ENCODE measurements around the gene SERAC1. TPM values are rescaled to one million over a fixed set of nuclear protein-coding genes. Genes with fewer than 3 reads are reported as not detected.

The SERAC1 gene
- total and polyA plus RNA-seq, 10 of the 15 experiments (the other 5 are each of a cell fraction or from before 2014, with no cell fraction given), result 0.76 to 2.9 (median 2.2) TPM

DNA sequence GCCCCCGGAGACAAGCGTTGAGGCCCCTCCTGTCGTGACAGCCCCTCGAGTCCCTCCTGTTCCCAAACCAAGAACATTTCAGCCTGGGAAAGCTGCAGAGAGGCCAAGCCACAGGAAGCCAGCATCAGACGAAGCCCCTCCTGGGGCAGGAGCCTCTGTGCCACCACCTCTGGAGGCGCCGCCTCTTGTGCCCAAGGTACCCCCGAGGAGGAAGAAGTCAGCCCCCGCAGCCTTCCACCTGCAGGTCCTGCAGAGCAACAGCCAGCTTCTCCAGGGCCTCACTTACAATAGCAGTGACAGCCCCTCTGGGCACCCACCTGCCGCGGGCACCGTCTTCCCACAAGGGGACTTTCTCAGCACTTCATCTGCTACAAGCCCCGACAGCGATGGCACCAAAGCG is 72.4 kb downstream of the SERAC1 start:
- H3K4me2 ChIP-seq (ENCODE audit: control insufficient read depth, insufficient read depth), result no peak overlapping the region
- no TSS peak for BruUV-seq (replicated peaks)
- 95% methylated on average over 13 of the region's 15 CpGs for WGBS (ENCODE audit: insufficient coverage, insufficient replicate concordance, low lambda C conversion rate, missing lambda C conversion rate)
- TF ChIP-seq E4F1 (IDR thresholded peaks at IDR 0.05; ENCODE audit: borderline replicate concordance, partially characterized antibody) (no peak), YBX1 (IDR thresholded peaks at IDR 0.05) (no peak), IRF4 (IDR thresholded peaks at IDR 0.05; ENCODE audit: low read depth, low read length) (no peak), RCOR1 (conservative IDR thresholded peaks at IDR 0.05; ENCODE audit: low read depth, low read length) (no peak), NR2F1 (conservative IDR thresholded peaks at IDR 0.05) (no peak), TCF12 (IDR thresholded peaks at IDR 0.05; ENCODE audit: low read depth, low read length) (no peak), CHD4 (IDR thresholded peaks at IDR 0.05) (no peak), NR2C1 (IDR thresholded peaks at IDR 0.05) (no peak), ZNF274 (IDR thresholded peaks at IDR 0.05; ENCODE audit: insufficient read depth, insufficient read length) (no peak), HCFC1 (IDR thresholded peaks at IDR 0.05; ENCODE audit: low read length) (no peak)
- TF ChIP-seq, protein P1, sequence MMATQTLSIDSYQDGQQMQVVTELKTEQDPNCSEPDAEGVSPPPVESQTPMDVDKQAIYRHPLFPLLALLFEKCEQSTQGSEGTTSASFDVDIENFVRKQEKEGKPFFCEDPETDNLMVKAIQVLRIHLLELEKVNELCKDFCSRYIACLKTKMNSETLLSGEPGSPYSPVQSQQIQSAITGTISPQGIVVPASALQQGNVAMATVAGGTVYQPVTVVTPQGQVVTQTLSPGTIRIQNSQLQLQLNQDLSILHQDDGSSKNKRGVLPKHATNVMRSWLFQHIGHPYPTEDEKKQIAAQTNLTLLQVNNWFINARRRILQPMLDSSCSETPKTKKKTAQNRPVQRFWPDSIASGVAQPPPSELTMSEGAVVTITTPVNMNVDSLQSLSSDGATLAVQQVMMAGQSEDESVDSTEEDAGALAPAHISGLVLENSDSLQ (IDR thresholded peaks at IDR 0.05), result no peak
- TF ChIP-seq, protein P2, sequence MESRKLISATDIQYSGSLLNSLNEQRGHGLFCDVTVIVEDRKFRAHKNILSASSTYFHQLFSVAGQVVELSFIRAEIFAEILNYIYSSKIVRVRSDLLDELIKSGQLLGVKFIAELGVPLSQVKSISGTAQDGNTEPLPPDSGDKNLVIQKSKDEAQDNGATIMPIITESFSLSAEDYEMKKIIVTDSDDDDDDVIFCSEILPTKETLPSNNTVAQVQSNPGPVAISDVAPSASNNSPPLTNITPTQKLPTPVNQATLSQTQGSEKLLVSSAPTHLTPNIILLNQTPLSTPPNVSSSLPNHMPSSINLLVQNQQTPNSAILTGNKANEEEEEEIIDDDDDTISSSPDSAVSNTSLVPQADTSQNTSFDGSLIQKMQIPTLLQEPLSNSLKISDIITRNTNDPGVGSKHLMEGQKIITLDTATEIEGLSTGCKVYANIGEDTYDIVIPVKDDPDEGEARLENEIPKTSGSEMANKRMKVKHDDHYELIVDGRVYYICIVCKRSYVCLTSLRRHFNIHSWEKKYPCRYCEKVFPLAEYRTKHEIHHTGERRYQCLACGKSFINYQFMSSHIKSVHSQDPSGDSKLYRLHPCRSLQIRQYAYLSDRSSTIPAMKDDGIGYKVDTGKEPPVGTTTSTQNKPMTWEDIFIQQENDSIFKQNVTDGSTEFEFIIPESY (IDR thresholded peaks at IDR 0.05), result no peak
- no peak overlapping the region for H2AFZ ChIP-seq (ENCODE audit: control insufficient read depth, low read depth, low read length)
- FAIRE-seq, result no peak
- no peak for ATAC-seq
- RAD21 ChIA-PET (ENCODE audit: unreplicated experiment), result no interaction called here
- H3K27me3 ChIP-seq (replicated peaks in 1 of 2; ENCODE audit: control insufficient read depth in 2 of 2, insufficient read depth in 2 of 2, low read length in 1 of 2), result no peaks in the 10 kb centered on the region
- no peaks in the 10 kb centered on the region for H3K4me1 ChIP-seq (ENCODE audit: control insufficient read depth, insufficient read depth, low read length)
- no peaks in the 10 kb centered on the region for H3K9me3 ChIP-seq (replicated peaks; ENCODE audit: control insufficient read depth, insufficient read depth, low read length)
- POLR2A ChIA-PET, result no interaction called here
- H3K36me3 ChIP-seq (ENCODE audit: control insufficient read depth in 2 of 2, insufficient read depth in 2 of 2, low read length in 1 of 2), result no peaks in the 10 kb centered on the region; a peak in 1 of 4 replicates
- H3K79me2 ChIP-seq (ENCODE audit: control insufficient read depth, insufficient read depth, low read length), result no peaks in the 10 kb centered on the region
- H3K27ac ChIP-seq (ENCODE audit: control insufficient read depth, insufficient read depth), result no peak overlapping the region
- DNase-seq (ENCODE audit: low read depth, low spot score), result no peak
- intact Hi-C loops (cut with micrococcal nuclease; ENCODE audit: unreplicated experiment) (no loop called here), in situ Hi-C loops (cut with MboI) (no loop called here)
- H3K9ac ChIP-seq (ENCODE audit: control insufficient read depth, insufficient read depth, low read length), result no peak overlapping the region
- CTCF ChIA-PET, result no interaction called here
- SMC1A ChIA-PET (ENCODE audit: uncharacterized antibody, unreplicated experiment), result no interaction called here
- no peaks in the 10 kb centered on the region for H4K20me1 ChIP-seq (ENCODE audit: control insufficient read depth, insufficient read depth)
- no peak overlapping the region for H3K4me3 ChIP-seq

Measured in GM12878 (cell line).